NCI-H1105 (cell line): ENCODE data around the gene NMT1.
A peak's percentile ranks its signal among the peaks of the same experiment; 100 is the strongest.
"Not testable (repeated sequence)": the region's sequence is repeated elsewhere in the genome, so short reads cannot be mapped to it uniquely, and the experiment has no call there.

ENCODE experiments used
- DNase-seq: peaks from one replicate; lab custom pipeline; 2025; lab: John Stamatoyannopoulos, UW

The NMT1 gene

GRCh38 chr17:45120558-45120957 lies 59.4 kb downstream of the NMT1 start:
- no peak for DNase-seq

DNA sequence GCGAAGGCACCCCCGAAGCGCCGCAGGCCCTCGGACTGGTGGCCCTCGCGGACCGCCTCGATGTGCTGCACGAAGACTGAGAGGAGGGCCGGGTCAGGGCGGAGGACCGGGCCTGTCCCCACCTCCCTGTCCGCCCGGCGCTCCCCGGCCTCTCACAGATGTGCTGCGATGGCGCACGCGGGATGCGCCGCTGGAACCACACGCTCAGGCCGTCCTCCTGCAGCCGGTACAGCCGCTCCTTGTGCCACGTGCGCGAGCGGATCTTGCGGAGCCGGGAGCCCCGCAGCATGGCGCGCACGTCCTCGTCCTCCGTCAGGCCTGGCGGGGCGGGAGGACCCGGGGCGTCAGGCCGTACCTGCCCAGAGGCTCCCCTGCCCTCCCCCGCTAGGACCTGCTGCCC lies 59.9 kb downstream of the NMT1 start:
- DNase-seq, result no peak

- DNase-seq, result no peak
Measured at GRCh38 chr17:45123076-45123770, 62.1 kb downstream of the NMT1 start.

- DNase-seq, result no peak
Measured at GRCh38 chr17:45123930-45124796, 63.0 kb downstream of the NMT1 start.

DNA sequence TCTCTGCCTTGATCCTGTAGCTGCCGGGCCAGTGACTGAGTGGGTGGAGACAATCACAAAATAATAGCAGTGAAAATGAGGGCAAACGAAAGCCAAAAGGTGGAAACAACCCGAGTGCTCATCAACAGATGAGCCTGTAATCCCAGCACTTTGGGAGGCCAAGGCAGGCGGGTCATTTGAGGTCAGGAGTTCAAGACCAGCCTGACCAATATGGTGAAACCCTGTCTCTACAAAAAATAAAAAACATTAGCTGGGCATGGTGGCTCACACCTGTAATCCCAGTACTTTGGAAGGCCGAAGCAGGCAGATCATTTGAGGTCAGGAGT lies 63.6 kb downstream of the NMT1 start:
- not testable (repeated sequence) for DNase-seq

DNA sequence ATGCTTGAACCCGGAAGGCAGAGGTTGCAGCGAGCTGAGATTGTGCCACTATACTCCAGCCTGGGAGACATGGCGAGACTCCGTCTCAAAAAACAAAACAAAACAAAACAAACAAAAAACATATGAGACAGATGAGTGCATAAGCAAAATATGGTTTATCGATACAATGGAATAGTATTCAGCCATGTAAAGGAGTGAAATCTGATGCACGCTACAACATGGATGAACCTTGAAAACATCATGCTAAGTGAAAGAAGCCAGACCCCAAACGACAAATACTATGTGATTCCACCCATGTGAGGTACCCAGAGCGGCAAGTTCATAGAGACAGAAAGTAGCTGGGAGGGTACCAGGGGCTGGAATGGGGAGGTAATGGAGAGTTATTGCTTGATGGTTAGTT lies 64.4 kb downstream of the NMT1 start:
- DNase-seq, result no peak

DNA sequence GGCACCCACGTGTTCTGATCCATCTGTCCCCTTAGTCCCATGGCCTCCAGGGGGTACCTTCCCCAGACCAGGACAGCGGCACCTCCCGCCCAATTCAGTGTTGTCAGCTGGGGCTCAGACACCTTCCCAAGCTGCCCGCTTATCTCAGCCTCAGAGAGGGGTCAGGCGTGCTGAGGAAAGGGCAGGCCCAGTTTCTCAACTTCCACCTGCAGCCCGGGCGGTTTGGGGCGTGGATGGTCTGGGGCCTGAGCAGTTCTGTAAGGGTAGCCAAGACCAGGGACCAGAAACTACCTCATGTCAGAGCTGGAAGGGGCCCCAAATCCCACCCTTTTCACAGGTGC lies 66.1 kb downstream of the NMT1 start:
- no peak for DNase-seq

DNA sequence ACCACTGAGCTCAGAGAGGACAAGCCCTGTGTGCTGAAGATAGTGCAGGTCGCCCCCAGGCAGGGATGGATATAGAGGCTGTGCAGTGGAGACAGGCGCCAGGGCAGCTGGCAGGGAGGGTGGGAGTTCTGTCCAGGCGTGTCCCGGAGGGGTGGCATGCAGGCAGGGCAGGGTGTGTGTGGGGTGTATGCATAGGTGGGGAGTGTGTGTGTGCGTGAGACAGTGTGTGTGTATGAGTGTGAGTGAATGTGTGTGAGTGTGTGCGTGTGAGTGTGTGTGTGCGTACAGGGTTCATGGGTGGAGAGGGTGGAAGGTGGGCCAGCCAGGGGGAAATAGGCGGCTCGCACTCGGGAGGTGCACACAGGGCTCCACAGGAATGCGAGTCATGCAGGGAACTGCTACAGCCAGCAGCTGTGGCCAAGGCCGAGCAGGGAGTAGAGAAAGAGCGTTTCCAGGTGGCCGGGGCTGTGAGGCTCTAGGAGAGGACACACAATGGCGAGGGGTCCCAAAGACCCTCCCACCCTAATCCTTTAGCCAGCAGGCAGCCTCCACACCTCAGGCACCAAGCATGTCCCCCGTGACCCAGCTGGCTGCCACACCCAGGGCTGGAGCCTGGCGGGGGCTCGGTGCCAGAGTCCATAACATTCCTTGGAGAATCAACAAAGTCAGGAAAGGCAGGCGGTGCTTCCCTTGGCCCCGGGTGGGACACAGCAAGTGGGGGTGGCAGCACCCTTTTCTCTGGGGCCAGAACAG lies 66.6 kb downstream of the NMT1 start:
- no peak for DNase-seq

GRCh38 chr17:45128331-45128730 lies 67.2 kb downstream of the NMT1 start:
- DNase-seq, result no peak

- DNase-seq, result no peak
Measured at GRCh38 chr17:45128989-45129388, 67.9 kb downstream of the NMT1 start.

DNA sequence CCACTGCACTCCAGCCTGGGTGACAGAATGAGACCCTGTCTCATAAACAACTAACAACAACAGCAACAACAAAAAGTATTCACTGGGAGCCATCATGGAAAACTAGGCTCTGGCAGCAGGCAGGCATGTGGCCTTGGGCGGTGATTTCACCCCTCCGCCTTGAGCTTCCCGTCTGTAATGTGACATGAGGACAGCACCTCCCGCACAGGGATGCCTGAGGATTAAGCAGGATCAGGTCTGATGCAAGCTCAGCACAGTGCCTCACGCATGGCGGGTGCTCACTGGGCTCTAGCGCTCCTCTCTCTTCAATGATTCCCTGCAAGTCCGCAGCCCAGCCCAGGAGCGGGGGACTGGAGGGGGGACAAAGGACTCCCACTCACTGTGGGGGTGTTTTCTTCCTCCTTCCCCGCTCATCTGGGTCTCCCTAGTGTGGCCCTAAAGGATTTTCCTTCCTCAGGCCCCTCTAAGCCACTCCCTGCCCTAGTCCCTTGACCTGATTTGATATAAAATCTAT lies 68.4 kb downstream of the NMT1 start:
- DNase-seq, result no peak

- DNase-seq, result no peak
Measured at GRCh38 chr17:45129940-45130680, 69.0 kb downstream of the NMT1 start.

- DNase-seq, result no peak
Measured at GRCh38 chr17:45130681-45131615, 69.8 kb downstream of the NMT1 start.

DNA sequence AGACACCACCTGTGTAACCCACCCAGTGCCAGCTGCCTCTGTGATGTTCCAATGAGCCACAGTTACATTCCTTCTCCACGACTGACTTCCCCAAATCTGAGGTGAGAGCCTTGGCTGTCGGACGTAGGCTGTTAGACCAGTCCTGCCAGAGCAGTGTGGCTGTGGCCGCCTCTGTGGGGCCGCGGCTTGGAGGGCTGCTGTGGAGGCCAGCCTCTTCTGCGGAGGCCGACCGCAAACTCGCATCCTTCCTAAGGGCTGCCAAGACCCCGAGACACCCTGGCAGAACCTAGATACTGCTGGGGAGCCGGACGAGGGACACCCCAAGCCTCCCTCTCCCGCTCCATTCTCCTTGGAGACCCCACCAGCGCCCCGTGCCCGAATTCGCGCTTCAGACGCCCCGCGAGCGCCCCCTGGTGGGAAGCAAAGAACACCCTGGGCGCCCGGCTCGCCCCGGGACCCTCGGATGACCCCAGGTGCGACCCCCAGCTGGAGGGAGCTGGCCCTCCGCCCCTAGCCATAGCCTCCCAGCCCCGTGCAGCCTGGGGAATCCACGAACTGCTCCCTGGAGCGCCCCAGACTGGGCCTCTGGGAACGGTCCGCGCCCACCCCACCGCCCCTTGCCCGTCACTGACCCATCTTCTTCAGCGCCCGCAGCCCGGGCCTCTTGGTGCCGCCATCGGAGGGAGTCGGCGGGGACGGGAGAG lies 70.7 kb downstream of the NMT1 start:
- no peak for DNase-seq

- no peak for DNase-seq
Measured at GRCh38 chr17:45132320-45132571, 71.1 kb downstream of the NMT1 start, which contains the start of gene PLCD3. TSS of gene PLCD3 (minus strand) at chr17:45132515. CDS start at chr17:45132410, 105 bp downstream.

DNA sequence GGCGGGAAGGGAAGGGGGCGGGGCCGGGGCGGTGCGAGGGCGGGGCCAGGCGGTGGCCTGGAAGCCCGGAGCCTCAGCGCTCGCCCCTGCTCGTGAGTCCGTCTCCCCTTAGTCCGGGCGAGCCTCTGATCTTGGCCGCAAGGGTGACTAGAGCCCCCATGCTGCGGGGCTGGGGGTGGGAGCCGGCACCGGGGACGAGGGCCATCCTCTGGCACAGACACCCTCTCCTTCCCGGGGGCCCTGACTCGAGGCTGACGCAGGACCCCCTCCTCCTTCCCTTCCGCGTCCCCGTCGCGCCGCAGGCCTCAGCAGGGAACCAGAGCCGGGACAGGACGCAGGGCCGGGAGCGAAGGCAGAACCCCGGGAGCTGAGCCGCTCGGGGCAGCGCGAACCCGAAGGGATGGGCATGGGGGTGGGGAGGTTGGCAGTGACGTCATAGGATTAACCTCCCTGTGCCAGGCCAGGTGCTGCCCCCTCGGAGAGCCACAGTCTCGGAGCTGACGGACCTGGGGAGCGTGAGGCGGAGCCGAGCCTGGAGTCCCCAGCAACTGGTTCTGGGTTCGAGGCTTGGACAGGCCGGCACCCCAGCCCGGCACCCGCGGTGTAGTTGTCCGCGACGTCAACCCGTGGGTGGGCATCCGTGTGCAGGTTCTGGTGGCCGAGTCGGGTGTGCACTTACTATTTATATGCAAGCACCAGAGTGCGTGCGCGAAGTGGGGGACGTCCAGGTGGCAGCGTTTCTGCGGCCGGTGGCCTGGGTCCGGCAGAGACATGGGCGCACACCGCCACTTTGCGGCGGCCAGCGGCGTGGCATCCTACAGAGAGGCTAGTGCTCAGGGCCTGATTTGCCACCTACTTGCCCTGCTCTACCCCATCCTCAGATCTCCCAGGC lies 71.7 kb downstream of the NMT1 start:
- peak; percentile 39 for DNase-seq

- DNase-seq, result peak; percentile 94
Measured at GRCh38 chr17:45135192-45135977, 74.3 kb downstream of the NMT1 start, which contains the start of gene ACBD4. TSS of gene ACBD4 (plus strand) at chr17:45135687. CDS start at chr17:45136145, 458 bp downstream.

- no peak for DNase-seq
Measured at GRCh38 chr17:45135978-45136791, 75.1 kb downstream of the NMT1 start.
